ENCODE data around the gene MRPL9. TPM values are rescaled to one million over a fixed set of nuclear protein-coding genes. Genes with fewer than 3 reads are reported as not detected.

MRPL9 gene
- total and polyA plus RNA-seq, 10 of the 15 experiments (the other 5 are each of a cell fraction or from before 2014, with no cell fraction given): 35.7 to 161 (median 110) TPM

- no peak for TF ChIP-seq CUX1 (IDR thresholded peaks at IDR 0.05; ENCODE audit: insufficient replicate concordance, low read depth, low read length)
Observed at GRCh38 chr1:151733126-151733525, 30.2 kb downstream of the MRPL9 start (continued).

- ChIA-PET POLR2A (no interaction called here), RAD21 (ENCODE audit: unreplicated experiment) (no interaction called here), SMC1A (ENCODE audit: uncharacterized antibody, unreplicated experiment) (interaction anchor here (2.0 kb wide), 1 partner anchor 136 kb away, joined by 7 read pairs; no protein-coding TSS in a partner anchor), CTCF (interaction anchor here (1.9 kb wide), 1 partner anchor 136 kb away, joined by 5 read pairs; no protein-coding TSS in a partner anchor)
- WGBS (ENCODE audit: insufficient coverage, insufficient replicate concordance, low lambda C conversion rate, missing lambda C conversion rate): 26% methylated on average over 4 of the region's 4 CpGs
- Histone ChIP-seq H3K4me1 (ENCODE audit: control insufficient read depth, insufficient read depth, low read length) (no peaks in the 10 kb centered on the region), H3K27ac (ENCODE audit: control insufficient read depth, insufficient read depth) (no peak overlapping the region), H4K20me1 (ENCODE audit: control insufficient read depth, insufficient read depth) (no peaks in the 10 kb centered on the region), H3K36me3 (ENCODE audit: control insufficient read depth in 2 of 2, insufficient read depth in 2 of 2, low read length in 1 of 2) (no peaks in the 10 kb centered on the region), H3K4me2 (ENCODE audit: control insufficient read depth, insufficient read depth) (no peak overlapping the region), H3K4me3 (no peak overlapping the region), H3K27me3 (replicated peaks in 1 of 2; ENCODE audit: control insufficient read depth in 2 of 2, insufficient read depth in 2 of 2, low read length in 1 of 2) (no peaks in the 10 kb centered on the region), H3K79me2 (ENCODE audit: control insufficient read depth, insufficient read depth, low read length) (no peaks in the 10 kb centered on the region), H3K9ac (ENCODE audit: control insufficient read depth, insufficient read depth, low read length) (no peak overlapping the region), H3K9me3 (replicated peaks; ENCODE audit: control insufficient read depth, insufficient read depth, low read length) (no peaks in the 10 kb centered on the region), H2AFZ (ENCODE audit: control insufficient read depth, low read depth, low read length) (no peak overlapping the region)
- no peak for FAIRE-seq
- no peak for TF ChIP-seq ZNF274 (IDR thresholded peaks at IDR 0.05; ENCODE audit: insufficient read depth, insufficient read length)
- TF ChIP-seq BRCA1 (IDR thresholded peaks at IDR 0.05; ENCODE audit: low read depth, low read length): no peak
- no peak for TF ChIP-seq MLLT1 (IDR thresholded peaks at IDR 0.05)
- TF ChIP-seq ATF3 (IDR thresholded peaks at IDR 0.05; ENCODE audit: borderline replicate concordance, extremely low read depth, low read depth, low read length): no peak
- TF ChIP-seq ZNF687 (IDR thresholded peaks at IDR 0.05): no peak
- no peak for TF ChIP-seq RCOR1 (conservative IDR thresholded peaks at IDR 0.05; ENCODE audit: low read depth, low read length)
- no TSS peak for BruUV-seq (replicated peaks)
- DNase-seq (ENCODE audit: low read depth, low spot score): no peak
- in situ Hi-C loops (cut with MboI): loop anchor here (5.0 kb wide), 1 partner anchor 133 kb away; no protein-coding TSS in a partner anchor
- intact Hi-C loops (cut with micrococcal nuclease; ENCODE audit: unreplicated experiment): no loop called here
- ATAC-seq: no peak
Observed at GRCh38 chr1:151729966-151730291, 33.4 kb downstream of the MRPL9 start.

Measured in GM12878 (cell line).